ENCODE results near the gene CHD5. TPM values are rescaled to one million over a fixed set of nuclear protein-coding genes. Genes with fewer than 3 reads are reported as not detected.

CHD5 gene
- total and polyA plus RNA-seq, 7 experiments from 2014 or later: 0.14 to 2.8 (median 0.37) TPM; not detected in 2

- intact Hi-C loops (cut with micrococcal nuclease): no loop called here
- Mint-ChIP-seq H3K9me3 (peaks cover 0 to 11% (median 4%) of the 10 kb centered on the region in 11 donors), H3K27ac (no peak overlapping the region), H3K4me3 (no peak overlapping the region), H3K36me3 (peaks cover 0 to 5% (median 4%) of the 10 kb centered on the region in 5 donors), H3K27me3 (peaks cover 0 to 6% (median 0%) of the 10 kb centered on the region in 5 donors), H3K4me1 (peaks cover 0 to 8% (median 0%) of the 10 kb centered on the region in 7 donors)
- H3K9me3 ChIP-seq (ENCODE audit: control insufficient read depth in 2 of 3, low read length in 3 of 3): peaks cover 0 to 5% (median 0%) of the 10 kb centered on the region in 3 experiments
- no peaks in the 10 kb centered on the region for H3K27me3 ChIP-seq (ENCODE audit: control insufficient read depth in 2 of 2, insufficient read depth in 2 of 2, low read length in 2 of 2)
- ATAC-seq (no peak), DNase-seq (no peak)
- ChIA-PET POLR2A (no interaction called here), CTCF (no interaction called here)
- H3K4me1 ChIP-seq (ENCODE audit: control insufficient read depth in 2 of 2, insufficient read depth in 2 of 2, low read length in 2 of 2): peaks cover 0 to 3% of the 10 kb centered on the region in 2 donors
- no peak overlapping the region for H3K27ac ChIP-seq (ENCODE audit: low read depth, low read length)
- no peaks in the 10 kb centered on the region for H3K36me3 ChIP-seq (ENCODE audit: control insufficient read depth in 2 of 3, insufficient read depth in 3 of 3, low read length in 3 of 3)
- no peak overlapping the region for H3K4me3 ChIP-seq (ENCODE audit: low read length)
Observed at GRCh38 chr1:6130036-6130435, 50.1 kb downstream of the CHD5 start.

- ATAC-seq (no peak), DNase-seq (no peak)
- Histone ChIP-seq H3K27ac (ENCODE audit: low read depth, low read length) (no peak overlapping the region), H3K27me3 (ENCODE audit: control insufficient read depth in 2 of 2, insufficient read depth in 2 of 2, low read length in 2 of 2) (no peaks in the 10 kb centered on the region), H3K36me3 (ENCODE audit: control insufficient read depth in 2 of 3, insufficient read depth in 3 of 3, low read length in 3 of 3) (no peaks in the 10 kb centered on the region), H3K4me1 (ENCODE audit: control insufficient read depth in 2 of 2, insufficient read depth in 2 of 2, low read length in 2 of 2) (peaks cover 0 to 3% of the 10 kb centered on the region in 2 donors), H3K9me3 (ENCODE audit: control insufficient read depth in 2 of 3, low read length in 3 of 3) (peaks cover 0 to 5% (median 0%) of the 10 kb centered on the region in 3 experiments), H3K4me3 (ENCODE audit: low read length) (no peak overlapping the region)
- POLR2A ChIA-PET: no interaction called here
- no peak overlapping the region for H3K27ac Mint-ChIP-seq
- H3K4me3 Mint-ChIP-seq: no peak overlapping the region
- peaks cover 0 to 6% (median 0%) of the 10 kb centered on the region in 5 donors for H3K27me3 Mint-ChIP-seq
- CTCF ChIA-PET: no interaction called here
- H3K4me1 Mint-ChIP-seq: peaks cover 0 to 8% (median 0%) of the 10 kb centered on the region in 7 donors
- intact Hi-C loops (cut with micrococcal nuclease): loop anchor here (5.0 to 10.0 kb wide), 3 partner anchors 105 to 1643 kb away; partner anchors contain the start of genes ACOT7 (in 1 of the 2), ICMT (in 1 of the 2) and VAMP3 (in 1 of the 2)
- peaks cover 0 to 11% (median 4%) of the 10 kb centered on the region in 11 donors for H3K9me3 Mint-ChIP-seq
- peaks cover 0 to 5% (median 4%) of the 10 kb centered on the region in 5 donors for H3K36me3 Mint-ChIP-seq
Observed at GRCh38 chr1:6129313-6129712, 50.8 kb downstream of the CHD5 start.

GRCh38 chr1:6128276-6129081, 51.6 kb downstream of the CHD5 start:
- ATAC-seq (no peak), DNase-seq (no peak)
- H3K36me3 ChIP-seq (ENCODE audit: control insufficient read depth in 2 of 3, insufficient read depth in 3 of 3, low read length in 3 of 3): no peaks in the 10 kb centered on the region
- Mint-ChIP-seq H3K4me3 (peak overlapping the region in 3 of 10 donors; percentile 25 to 31 (median 28)), H3K4me1 (peaks cover 0 to 8% (median 0%) of the 10 kb centered on the region in 7 donors), H3K27ac (no peak overlapping the region), H3K27me3 (peaks cover 0 to 6% (median 0%) of the 10 kb centered on the region in 5 donors), H3K36me3 (peaks cover 0 to 5% (median 4%) of the 10 kb centered on the region in 5 donors), H3K9me3 (peaks cover 0 to 11% (median 4%) of the 10 kb centered on the region in 11 donors)
- H3K9me3 ChIP-seq (ENCODE audit: control insufficient read depth in 2 of 3, low read length in 3 of 3): peaks cover 0 to 5% (median 0%) of the 10 kb centered on the region in 3 experiments
- ChIA-PET CTCF (no interaction called here), POLR2A (no interaction called here)
- H3K4me3 ChIP-seq (ENCODE audit: low read length): no peak overlapping the region
- intact Hi-C loops (cut with micrococcal nuclease): loop anchor here (5.0 to 10.0 kb wide), 3 partner anchors 106 to 1644 kb away; partner anchors contain the start of genes ACOT7 (in 1 of the 2), ICMT (in 1 of the 2) and VAMP3 (in 1 of the 2)
- peaks cover 0 to 3% of the 10 kb centered on the region in 2 donors for H3K4me1 ChIP-seq (ENCODE audit: control insufficient read depth in 2 of 2, insufficient read depth in 2 of 2, low read length in 2 of 2)
- no peak overlapping the region for H3K27ac ChIP-seq (ENCODE audit: low read depth, low read length)
- H3K27me3 ChIP-seq (ENCODE audit: control insufficient read depth in 2 of 2, insufficient read depth in 2 of 2, low read length in 2 of 2): no peaks in the 10 kb centered on the region

GRCh38 chr1:6127587-6128163, 52.4 kb downstream of the CHD5 start:
- Mint-ChIP-seq H3K9me3 (peaks cover 0 to 8% (median 3%) of the 10 kb centered on the region in 11 donors), H3K4me1 (peaks cover 0 to 8% (median 0%) of the 10 kb centered on the region in 7 donors), H3K36me3 (peaks cover 0 to 3% (median 3%) of the 10 kb centered on the region in 5 donors), H3K27me3 (peaks cover 0 to 6% (median 0%) of the 10 kb centered on the region in 5 donors), H3K27ac (no peak overlapping the region), H3K4me3 (peak overlapping the region in 4 of 10 donors; percentile 25 to 73 (median 30))
- no peak overlapping the region for H3K4me3 ChIP-seq (ENCODE audit: low read length)
- peak; percentile 42 to 76 (median 67) for DNase-seq
- ATAC-seq: peak; percentile 96
- H3K27me3 ChIP-seq (ENCODE audit: control insufficient read depth in 2 of 2, insufficient read depth in 2 of 2, low read length in 2 of 2): no peaks in the 10 kb centered on the region
- H3K36me3 ChIP-seq (ENCODE audit: control insufficient read depth in 2 of 3, insufficient read depth in 3 of 3, low read length in 3 of 3): no peaks in the 10 kb centered on the region
- CTCF ChIA-PET: no interaction called here
- POLR2A ChIA-PET: no interaction called here
- intact Hi-C loops (cut with micrococcal nuclease): loop anchor here (2.0 to 10.0 kb wide), 4 partner anchors 21 to 1645 kb away; partner anchors contain the start of genes ACOT7 (in 1 of the 2), ICMT (in 1 of the 2) and VAMP3 (in 1 of the 2)
- H3K4me1 ChIP-seq (ENCODE audit: control insufficient read depth in 2 of 2, insufficient read depth in 2 of 2, low read length in 2 of 2): peaks cover 0 to 3% of the 10 kb centered on the region in 2 donors
- H3K27ac ChIP-seq (ENCODE audit: low read depth, low read length): no peak overlapping the region
- peaks cover 0 to 5% (median 0%) of the 10 kb centered on the region in 3 experiments for H3K9me3 ChIP-seq (ENCODE audit: control insufficient read depth in 2 of 3, low read length in 3 of 3)

GRCh38 chr1:6126521-6127067, 53.5 kb downstream of the CHD5 start:
- ChIA-PET POLR2A (interaction anchor here (0.6 kb wide), 1 partner anchor 933 kb away, joined by 6 read pairs; no protein-coding TSS in a partner anchor), CTCF (interaction anchor here (0.6 kb wide), 2 partner anchors 16 to 1194 kb away, joined by 4 to 5 read pairs; no protein-coding TSS in a partner anchor)

GRCh38 chr1:6126028-6126427, 54.1 kb downstream of the CHD5 start:
- ATAC-seq (no peak), DNase-seq (no peak)
- Mint-ChIP-seq H3K4me3 (no peak overlapping the region), H3K4me1 (peaks cover 0 to 8% (median 0%) of the 10 kb centered on the region in 7 donors), H3K9me3 (peaks cover 0 to 2% (median 0%) of the 10 kb centered on the region in 11 donors), H3K36me3 (no peaks in the 10 kb centered on the region), H3K27me3 (peaks cover 0 to 6% (median 0%) of the 10 kb centered on the region in 5 donors), H3K27ac (no peak overlapping the region)
- H3K4me1 ChIP-seq (ENCODE audit: control insufficient read depth in 2 of 2, insufficient read depth in 2 of 2, low read length in 2 of 2): peaks cover 0 to 3% of the 10 kb centered on the region in 2 donors
- no peaks in the 10 kb centered on the region for H3K9me3 ChIP-seq (ENCODE audit: control insufficient read depth in 2 of 3, low read length in 3 of 3)
- intact Hi-C loops (cut with micrococcal nuclease): loop anchor here (2.0 to 10.0 kb wide), 4 partner anchors 23 to 1646 kb away; partner anchors contain the start of genes ACOT7 (in 1 of the 2), ICMT (in 1 of the 2) and VAMP3 (in 1 of the 2)
- no peak overlapping the region for H3K4me3 ChIP-seq (ENCODE audit: low read length)
- ChIA-PET POLR2A (interaction anchor here (0.6 kb wide), 1 partner anchor 933 kb away, joined by 6 read pairs; no protein-coding TSS in a partner anchor), CTCF (no interaction called here)
- no peaks in the 10 kb centered on the region for H3K36me3 ChIP-seq (ENCODE audit: control insufficient read depth in 2 of 3, insufficient read depth in 3 of 3, low read length in 3 of 3)
- H3K27me3 ChIP-seq (ENCODE audit: control insufficient read depth in 2 of 2, insufficient read depth in 2 of 2, low read length in 2 of 2): no peaks in the 10 kb centered on the region
- no peak overlapping the region for H3K27ac ChIP-seq (ENCODE audit: low read depth, low read length)

More at GRCh38 chr1:6126521-6127067, 53.5 kb downstream of the CHD5 start:
- Mint-ChIP-seq H3K27me3 (peaks cover 0 to 6% (median 0%) of the 10 kb centered on the region in 5 donors), H3K27ac (no peak overlapping the region), H3K4me1 (peaks cover 0 to 8% (median 0%) of the 10 kb centered on the region in 7 donors), H3K4me3 (peak overlapping the region in 1 of 10 donors; percentile 43), H3K9me3 (peaks cover 0 to 2% (median 0%) of the 10 kb centered on the region in 11 donors), H3K36me3 (no peaks in the 10 kb centered on the region)
- no peak for ATAC-seq
- DNase-seq: no peak
- Histone ChIP-seq H3K27ac (ENCODE audit: low read depth, low read length) (no peak overlapping the region), H3K4me1 (ENCODE audit: control insufficient read depth in 2 of 2, insufficient read depth in 2 of 2, low read length in 2 of 2) (peaks cover 0 to 3% of the 10 kb centered on the region in 2 donors), H3K4me3 (ENCODE audit: low read length) (no peak overlapping the region), H3K36me3 (ENCODE audit: control insufficient read depth in 2 of 3, insufficient read depth in 3 of 3, low read length in 3 of 3) (no peaks in the 10 kb centered on the region), H3K27me3 (ENCODE audit: control insufficient read depth in 2 of 2, insufficient read depth in 2 of 2, low read length in 2 of 2) (no peaks in the 10 kb centered on the region), H3K9me3 (ENCODE audit: control insufficient read depth in 2 of 3, low read length in 3 of 3) (no peaks in the 10 kb centered on the region)
- intact Hi-C loops (cut with micrococcal nuclease): loop anchor here (2.0 to 10.0 kb wide), 4 partner anchors 22 to 1646 kb away; partner anchors contain the start of genes ACOT7 (in 1 of the 2), ICMT (in 1 of the 2) and VAMP3 (in 1 of the 2)
